GM21737 (cell line): Measurements from ENCODE around the gene OLFML2B.

Source experiments
- ATAC-seq: cut with Tn5 transposase; IDR thresholded peaks from one replicate; pipeline ENCODE4 v1.9.1; 2021; ENCODE audit warnings: mild to moderate bottlenecking, moderate library complexity; ENCODE audit not compliant: unreplicated experiment

The OLFML2B gene

GRCh38 chr1:161948435-161948834 is 75.2 kb downstream of the OLFML2B start:
- no peak for ATAC-seq

- ATAC-seq, result no peak
These were observed 77.3 kb downstream of the OLFML2B start for GRCh38 chr1:161946071-161946987.

- no peak for ATAC-seq
These were observed 78.2 kb downstream of the OLFML2B start for GRCh38 chr1:161945306-161946060.

DNA sequence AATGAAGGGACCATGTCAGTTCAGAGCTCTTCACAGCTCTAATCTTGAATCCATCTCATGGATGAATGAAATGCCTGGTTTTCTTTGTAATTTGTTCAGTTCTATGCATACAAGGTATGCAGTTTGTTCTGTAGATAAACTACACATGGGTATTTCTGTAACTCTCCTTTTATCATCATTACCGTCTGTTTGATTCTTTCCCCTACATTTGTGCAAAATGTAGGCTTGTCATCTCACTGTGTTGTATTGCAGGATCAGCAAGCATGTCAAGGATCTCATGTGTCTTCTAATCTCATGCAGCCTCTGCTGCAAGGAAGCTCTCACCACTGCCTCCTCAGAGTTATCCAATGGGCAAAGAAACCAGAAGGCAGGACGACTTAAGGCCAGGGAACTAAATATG is 79.3 kb downstream of the OLFML2B start:
- ATAC-seq, result no peak

DNA sequence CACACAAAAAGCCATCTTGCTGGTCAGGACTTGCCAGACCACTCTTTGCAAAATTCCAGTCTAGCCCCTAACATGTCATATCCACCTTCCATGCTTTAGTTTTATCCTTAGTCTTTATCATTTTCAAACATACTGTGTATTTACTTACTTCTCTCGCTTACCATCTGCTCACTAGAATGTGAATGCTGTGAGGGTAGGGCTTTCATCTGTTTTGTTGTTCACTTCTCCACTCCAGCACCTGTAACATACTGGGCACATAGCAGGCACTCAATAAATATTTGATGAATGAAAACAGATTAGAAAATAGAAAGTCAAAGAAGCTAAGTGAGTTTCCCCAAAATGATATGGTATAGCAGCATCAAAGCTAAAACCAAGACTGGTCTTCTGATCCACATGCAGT is 79.9 kb downstream of the OLFML2B start:
- no peak for ATAC-seq

DNA sequence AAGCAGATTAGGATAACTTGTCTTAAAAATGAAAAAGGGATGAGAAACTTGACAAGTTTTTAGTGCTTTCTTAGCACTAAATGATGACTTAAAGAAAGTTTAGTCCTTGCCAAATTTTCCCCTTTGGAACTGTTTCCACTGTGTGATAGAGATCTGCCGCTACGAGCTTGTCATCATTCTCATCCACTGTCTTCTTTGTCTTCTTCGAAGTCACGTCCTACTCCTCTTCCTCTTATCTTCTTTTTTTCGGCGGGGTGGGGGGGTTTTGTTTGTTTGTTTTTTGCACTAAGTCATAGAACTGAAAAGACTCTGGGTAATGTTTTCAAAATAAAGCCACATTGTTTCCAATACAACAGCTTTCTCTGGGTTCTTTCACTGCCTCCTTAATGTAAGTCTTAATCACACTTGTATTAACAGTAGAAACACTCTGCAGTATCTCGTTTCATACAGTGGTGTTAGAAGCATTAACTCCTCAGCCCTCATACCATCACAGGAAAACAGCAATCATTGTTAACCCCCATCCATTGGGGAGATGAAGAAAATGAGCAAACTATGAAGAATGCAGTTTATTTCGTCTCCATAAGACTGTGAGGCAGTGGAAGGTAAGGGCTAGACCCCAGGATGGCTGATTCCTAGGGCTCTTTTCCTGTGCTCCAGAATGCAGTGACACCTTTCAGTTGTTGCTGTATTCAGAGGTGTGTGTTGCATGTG is 81.8 kb downstream of the OLFML2B start:
- no peak for ATAC-seq

DNA sequence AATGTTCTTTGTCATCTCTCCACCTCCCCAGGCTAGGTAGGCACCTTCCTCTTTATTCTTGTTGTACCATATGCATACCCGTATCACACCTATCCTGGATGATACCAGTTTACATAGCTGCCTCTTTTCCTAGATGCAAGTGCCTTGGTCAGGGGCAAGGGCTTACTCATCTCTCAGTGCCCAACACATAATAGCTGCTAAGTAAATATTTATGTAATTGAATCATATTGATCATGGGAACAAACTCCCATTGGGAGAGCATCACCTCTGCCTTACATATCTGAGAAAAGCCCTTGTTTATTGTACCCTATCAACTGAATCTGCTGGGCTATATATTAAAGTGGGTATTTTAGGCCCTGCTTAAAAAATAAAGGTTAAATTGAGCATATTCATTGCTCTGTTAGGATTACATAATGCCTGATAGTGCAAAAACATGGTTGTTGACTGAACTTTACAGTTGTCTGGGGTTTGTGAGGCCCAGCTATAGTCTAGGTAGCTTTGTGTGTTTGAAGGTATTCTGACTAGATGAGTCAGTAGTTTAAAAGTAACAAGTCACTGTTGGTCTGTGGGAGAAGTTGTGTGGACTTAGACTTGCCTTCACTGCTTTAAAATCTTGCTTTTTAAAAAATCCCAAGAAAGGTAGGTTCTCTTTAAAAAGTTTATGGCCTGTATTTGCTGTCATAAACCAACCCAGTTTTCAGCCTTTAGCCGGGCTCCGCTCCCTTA is 82.6 kb downstream of the OLFML2B start:
- no peak for ATAC-seq

DNA sequence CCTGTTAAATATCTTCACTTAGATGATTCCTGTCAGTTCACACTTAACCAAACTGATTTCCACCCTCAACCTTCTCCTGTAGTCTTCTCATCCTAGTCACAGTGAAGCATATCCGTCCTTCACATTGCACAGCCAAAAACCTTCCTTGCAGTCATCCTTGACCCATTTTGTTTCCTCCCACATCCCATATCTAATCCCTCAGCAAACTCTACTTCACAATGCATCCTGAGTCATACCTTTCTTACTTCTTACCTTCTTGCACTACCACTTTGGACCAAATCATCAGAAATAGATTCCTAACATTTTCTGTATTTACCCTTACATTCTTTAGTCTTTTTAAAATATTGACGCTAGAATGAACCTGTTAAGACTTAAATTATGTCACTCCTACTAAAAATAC is 86.9 kb downstream of the OLFML2B start:
- ATAC-seq, result no peak

DNA sequence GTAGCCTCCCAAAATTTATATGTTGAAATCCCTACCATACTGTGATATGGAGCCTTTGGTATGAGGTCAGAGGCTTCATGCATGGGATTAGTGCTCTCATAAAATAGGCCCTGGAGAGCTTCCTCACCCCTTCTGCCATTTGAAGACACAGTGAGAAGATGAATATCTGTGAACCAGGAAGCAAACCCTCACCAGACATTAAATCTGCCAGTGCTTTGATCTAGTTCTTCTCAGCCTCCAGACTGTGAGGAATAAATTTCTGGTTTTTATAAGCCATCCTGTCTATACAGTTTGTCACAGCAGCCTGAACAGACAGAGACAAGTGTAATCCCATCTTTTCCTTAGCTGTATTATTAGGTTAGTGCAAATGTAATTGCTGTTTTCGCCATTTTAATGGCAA is 88.4 kb downstream of the OLFML2B start:
- ATAC-seq, result no peak

DNA sequence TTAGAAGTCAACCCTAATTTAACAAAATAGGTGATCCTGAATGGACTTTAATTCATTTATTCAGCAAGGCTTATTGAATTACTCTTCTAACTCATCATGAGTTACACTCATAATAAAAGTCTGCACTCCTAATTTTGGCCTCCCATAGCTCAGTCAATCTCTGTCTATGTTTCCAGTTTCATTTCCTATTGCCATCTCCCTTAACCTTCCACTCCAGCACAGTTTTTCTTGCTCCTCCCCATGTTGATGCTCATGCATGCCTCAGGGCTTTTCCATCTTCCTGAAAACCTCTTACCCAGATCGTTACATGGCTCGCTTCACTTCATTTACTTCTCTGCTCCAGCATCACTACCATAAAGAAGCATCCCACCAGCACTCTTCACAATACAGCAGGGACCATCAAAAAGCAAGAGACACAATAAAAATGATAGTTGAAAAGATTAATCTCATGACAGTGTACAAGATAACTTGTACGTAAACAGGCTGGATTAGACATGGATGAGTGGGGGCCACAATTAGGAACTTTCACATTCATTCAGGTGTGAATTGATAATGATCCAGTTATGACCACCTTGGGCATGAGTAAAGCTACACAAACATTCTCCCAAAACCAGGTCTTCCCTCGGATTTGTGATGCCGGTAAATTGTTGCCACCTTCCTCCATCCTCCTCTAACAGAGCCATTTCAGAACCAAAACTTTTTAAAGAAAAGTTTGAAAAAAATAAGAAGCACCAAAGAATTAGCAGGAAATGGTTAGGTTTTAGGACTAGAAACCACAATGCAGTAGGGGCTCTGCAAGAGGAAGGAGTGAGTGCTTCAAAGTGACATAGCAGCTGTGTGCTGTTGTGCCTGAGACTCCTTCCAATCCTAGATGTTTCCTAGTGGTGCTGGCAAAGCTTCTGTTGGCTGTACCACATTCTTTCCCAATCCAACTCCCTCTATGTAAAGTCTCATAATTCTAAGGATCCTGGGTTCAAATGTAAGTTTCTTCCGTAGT is 89.8 kb downstream of the OLFML2B start:
- ATAC-seq, result no peak
